Activated T-helper 9 cell treated with anti-CD3 and anti-CD28 coated beads, Interleukin-2, amount 50 U/mL, for 16 hours (primary cell): ENCODE results near the gene DHRS3.
"Not testable (repeated sequence)": the region's sequence is repeated elsewhere in the genome, so short reads cannot be mapped to it uniquely, and the experiment has no call there.

Experiments used
- DNase-seq: peaks from one replicate; pipeline ENCODE4 v3.0.0-alpha.2; 2020; ENCODE audit warnings: low read depth

The DHRS3 gene

GRCh38 chr1:12539320-12539704 lies 78.7 kb downstream of the DHRS3 start:
- no peak for DNase-seq

DNA sequence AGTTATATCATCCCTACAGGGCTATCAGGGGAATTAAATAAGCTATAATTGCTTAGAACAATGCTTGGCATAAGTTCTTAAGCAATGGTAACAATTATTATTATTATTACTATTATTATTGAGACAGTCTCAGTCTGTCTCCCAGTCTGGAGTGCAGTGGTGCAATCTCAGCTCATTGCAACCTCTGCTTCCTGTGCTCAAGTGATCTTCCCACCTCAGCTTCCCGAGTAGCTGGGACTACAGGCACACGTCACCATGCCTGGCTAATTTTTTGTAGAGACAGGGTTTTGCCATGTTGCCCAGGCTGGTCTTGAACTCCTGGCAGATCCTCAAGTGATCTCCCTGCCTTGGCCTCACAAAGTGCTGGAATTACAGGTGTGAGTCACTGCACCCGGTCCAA lies 79.5 kb downstream of the DHRS3 start:
- DNase-seq: not testable (repeated sequence)

GRCh38 chr1:12537906-12538461 lies 80.0 kb downstream of the DHRS3 start:
- no peak for DNase-seq

DNA sequence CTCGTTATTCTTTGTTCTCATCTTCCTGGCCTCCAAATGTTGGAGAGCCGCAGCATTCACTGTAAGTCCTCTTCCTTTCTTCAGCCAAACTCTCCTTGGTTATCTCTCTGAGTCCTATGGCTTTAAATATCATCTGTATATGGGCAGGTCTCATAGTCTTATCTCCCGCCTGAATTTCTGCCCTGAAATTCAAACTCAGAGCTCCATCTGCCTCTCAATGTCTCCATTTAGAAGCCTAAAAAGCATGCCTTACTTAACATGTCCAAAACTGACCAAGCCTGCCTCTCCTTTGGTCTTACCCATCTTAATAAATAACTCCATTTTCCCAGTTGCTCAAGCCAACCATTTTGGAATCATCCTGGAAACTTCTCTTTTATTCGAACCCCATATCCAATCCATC lies 80.7 kb downstream of the DHRS3 start:
- DNase-seq: no peak

DNA sequence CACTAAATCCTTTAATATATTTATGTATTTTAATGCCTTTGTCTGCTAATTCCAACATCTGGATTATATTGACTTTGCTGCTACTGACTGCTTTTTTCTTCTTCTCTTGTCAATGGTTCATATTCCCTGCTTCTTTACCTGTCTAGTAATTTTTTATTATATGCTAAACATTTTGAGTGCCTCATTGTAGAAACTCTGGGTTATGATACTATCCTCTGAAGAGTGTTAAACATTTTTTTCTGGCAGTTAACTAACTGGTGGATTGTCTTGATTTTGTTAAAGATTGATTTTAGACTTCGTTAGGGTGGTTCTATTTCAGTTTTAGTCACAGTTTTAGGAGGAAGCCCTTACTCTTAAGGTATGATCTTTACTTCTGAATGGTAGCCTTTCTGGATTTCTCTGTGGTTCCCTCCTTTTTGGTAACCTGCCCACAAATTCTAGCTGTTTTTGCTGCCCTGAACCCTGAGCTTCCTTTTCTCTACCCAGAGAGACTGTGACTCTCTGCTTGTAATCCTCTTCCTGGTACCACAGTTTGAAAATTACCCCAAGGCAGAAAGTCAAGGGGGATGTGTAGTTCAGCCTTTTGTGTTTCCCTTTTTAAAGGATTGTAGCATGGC lies 81.9 kb downstream of the DHRS3 start:
- no peak for DNase-seq

- DNase-seq: no peak
Observed at GRCh38 chr1:12532405-12533315, 85.3 kb downstream of the DHRS3 start.

DNA sequence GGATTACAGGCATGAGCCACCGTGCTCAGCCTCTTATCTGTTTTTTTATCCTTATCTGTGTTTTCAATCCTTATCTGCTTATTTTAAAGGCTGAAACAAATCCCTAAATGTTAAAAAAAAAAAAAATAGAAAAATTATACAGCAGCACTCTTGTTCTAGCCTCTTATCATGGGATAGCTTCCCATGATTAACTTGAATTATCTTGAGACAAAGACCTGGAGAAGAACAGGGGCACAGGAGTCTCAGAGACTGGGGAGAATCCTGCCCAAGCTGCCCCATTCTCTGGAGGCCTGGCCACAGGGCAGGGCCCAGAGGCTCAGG lies 86.9 kb downstream of the DHRS3 start:
- DNase-seq: no peak

DNA sequence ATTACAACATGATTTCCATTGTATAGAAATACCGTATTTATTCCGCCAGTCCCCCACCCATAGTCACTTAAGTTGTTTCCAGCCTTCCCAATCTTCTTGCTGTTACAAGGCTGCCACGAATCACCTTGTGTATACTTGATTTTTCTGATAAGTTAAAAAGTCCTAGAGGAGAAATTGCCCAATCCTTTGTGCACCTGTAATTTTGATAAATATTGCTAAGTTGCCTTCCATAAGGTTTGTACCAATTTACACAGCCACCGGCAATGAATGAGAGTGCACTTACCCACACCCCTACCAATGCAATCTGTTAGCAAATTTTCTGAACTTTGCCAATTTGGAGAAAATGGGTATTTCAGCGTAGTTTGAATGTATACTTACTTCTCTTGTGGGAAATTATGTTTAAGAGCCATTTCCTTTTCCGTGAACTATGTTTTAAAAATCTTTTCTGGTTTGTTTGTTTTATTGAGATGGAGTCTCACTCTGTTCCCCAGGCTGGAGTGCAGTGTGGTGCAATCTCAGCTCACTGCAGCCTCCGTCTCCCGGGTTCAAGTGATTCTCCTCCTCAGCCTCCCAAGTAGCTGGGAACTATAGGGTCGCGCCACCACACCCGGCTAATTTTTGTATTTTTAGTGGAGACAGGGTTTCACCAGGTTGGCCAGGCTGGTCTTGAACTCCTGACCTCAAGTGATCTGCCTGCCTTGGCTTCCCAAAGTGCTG lies 87.4 kb downstream of the DHRS3 start:
- DNase-seq: no peak

- DNase-seq: no peak
Observed at GRCh38 chr1:12529640-12530174, 88.3 kb downstream of the DHRS3 start.

DNA sequence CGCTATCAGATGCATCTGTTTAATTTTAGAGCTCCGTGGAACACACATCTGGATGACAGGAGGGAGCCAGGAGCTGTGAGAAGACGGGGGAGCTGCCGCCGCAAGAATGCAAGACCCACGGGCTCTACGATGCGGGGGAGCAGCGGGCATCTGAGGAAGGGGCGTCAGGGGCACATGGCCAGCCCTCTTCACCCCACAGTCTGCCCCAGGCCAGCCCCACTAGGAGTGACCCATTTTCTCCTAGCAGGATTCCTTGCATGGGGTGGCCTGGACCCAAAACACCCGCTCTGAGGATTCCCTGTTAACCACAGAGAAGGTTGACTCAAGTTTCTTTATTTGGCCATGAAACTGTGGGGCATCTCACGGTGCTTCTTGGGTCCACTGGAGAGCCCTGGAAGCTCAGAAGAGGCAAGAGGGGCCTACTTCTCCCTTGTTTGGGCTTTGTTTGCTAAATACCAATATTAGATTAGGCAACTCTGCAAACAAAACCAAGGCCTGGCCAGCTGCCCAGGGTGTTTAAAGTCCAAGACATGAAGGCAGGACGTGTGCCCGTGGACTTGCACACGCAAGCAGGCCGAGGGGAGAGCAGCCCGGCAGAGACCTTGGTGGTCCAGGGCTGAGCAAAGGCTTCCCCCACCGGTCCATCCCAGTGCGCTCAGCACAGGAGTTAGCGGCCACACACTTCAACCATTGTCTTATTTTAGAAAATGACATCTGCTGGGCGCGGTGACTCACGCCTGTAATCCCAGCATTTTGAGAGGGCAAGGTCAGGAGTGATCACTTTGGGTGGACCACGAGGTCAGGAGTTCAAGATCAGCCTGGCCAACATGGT lies 89.8 kb downstream of the DHRS3 start:
- no peak for DNase-seq

- no peak for DNase-seq
Observed at GRCh38 chr1:12527564-12527963, 90.4 kb downstream of the DHRS3 start.

DNA sequence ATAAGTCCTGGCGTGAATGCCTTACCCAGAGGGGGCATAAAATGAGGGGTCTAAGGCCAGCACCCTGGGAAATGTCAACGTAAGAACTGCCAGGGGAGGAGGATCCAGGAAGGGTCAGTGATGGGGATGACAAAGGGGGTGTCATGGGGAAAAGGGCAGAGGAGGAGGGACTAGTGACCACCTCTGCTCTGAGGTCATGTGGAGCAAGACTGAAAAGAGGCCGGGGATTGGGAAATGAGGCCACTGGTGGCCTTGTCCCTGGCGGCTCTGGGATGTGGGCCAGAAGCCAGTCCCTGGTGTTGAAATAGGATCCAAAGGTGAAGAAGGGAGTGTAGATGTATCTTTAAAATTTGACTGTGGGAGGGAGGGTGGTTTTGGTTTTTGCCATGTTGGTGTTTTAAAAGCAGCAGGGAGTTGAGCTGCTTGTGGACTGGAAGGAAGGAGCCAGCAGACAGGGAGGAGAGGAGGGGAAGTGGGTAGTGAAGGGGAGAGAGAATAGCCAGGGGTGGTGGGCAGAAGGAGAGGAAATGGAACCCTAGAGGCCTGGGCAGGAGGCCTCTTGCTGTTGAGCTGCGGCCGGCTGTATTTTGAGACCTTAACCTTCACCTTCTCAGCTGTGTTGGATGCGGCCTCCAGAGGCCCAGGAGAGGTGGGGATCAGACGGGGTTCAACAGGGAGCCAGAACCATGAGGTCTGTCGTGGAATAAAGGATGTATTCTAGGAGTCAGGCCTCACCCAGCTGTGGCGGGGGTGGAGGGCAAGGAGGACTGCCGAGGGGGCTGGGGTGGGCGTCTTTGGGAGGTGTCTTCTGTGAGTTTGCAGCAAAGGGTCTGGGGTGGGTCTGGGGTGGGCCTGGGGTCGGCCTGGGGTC lies 92.5 kb downstream of the DHRS3 start:
- no peak for DNase-seq

DNA sequence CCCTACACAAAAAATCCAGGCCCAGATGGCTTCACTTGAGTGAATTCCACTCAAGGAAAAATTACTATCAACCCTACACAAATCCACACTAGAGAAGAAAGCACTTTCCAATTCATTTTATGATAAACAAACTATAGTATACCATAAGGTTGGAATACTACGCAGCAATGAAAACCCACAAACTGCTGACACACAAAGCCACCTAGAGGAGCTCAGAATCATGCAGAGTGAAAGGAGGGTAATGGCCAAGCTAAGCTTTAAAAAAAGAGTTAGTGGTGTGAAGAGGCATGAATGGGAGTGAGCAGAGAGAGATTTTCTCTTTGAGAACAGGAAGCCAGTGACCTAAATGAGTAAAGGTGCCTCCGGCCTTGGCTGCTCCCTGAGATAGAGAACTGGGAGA lies 93.7 kb downstream of the DHRS3 start:
- DNase-seq: no peak

GRCh38 chr1:12522780-12523179 lies 95.2 kb downstream of the DHRS3 start:
- not testable (repeated sequence) for DNase-seq

DNA sequence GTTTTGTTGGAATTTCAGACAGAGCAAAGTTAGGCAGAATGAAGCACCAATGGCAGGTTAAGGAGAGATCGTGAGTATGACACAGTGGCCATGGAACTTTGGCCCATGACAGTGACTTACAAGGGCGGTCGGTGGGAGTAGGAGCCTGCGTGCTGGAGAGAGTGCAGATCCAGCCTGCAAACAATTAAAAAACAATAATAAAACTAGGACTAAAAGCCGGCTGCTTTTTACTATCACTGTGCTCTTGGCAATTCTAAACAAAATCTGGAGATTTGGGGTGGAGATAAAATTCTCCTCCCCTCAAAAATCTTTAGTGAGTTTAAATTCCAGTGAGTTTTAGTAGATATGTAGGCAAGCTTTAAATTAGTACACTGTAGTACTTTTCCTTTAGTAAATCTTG lies 96.9 kb downstream of the DHRS3 start:
- no peak for DNase-seq

DNA sequence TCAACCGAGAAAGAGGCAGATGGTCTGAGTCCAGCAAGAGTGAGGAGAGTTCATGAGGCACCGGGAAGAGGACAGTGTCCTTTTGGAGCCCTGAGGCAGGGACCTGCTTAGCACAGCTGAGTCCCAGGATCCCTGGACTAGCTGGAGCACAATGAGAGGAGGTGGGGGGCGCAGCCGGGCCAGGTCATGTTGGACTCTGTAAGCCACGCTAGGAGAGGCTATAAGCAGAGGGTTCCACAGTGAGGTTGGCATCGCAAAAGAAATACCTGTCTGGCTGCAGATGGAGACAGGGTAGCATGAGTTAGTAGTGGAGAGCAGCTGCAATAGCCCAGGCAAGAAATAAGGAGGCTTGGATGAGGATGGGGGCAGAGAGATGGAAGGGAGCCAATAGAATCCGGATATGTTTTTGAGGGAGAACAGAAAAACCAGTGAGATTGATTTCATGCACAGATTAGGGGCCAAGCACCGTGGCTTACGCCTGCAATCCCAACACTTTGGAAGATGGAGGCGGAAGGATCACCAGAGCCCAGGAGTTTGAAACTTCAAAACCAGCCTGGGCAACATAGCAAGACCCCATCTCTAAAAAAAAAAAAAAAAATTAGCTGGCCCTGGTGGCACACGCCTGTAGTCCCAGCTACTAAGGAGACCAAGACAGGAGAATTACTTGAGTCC lies 98.2 kb downstream of the DHRS3 start:
- DNase-seq: no peak

- peak; percentile 9 for DNase-seq
Observed at GRCh38 chr1:12518931-12519692, 98.9 kb downstream of the DHRS3 start.
